ENCODE data around the gene CFAP119.

Gene CFAP119

GRCh38 chr16:30737794-30738648 lies 23.8 kb downstream of the CFAP119 start:
- TF ChIP-seq, protein P1, sequence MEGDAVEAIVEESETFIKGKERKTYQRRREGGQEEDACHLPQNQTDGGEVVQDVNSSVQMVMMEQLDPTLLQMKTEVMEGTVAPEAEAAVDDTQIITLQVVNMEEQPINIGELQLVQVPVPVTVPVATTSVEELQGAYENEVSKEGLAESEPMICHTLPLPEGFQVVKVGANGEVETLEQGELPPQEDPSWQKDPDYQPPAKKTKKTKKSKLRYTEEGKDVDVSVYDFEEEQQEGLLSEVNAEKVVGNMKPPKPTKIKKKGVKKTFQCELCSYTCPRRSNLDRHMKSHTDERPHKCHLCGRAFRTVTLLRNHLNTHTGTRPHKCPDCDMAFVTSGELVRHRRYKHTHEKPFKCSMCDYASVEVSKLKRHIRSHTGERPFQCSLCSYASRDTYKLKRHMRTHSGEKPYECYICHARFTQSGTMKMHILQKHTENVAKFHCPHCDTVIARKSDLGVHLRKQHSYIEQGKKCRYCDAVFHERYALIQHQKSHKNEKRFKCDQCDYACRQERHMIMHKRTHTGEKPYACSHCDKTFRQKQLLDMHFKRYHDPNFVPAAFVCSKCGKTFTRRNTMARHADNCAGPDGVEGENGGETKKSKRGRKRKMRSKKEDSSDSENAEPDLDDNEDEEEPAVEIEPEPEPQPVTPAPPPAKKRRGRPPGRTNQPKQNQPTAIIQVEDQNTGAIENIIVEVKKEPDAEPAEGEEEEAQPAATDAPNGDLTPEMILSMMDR (IDR thresholded peaks at IDR 0.05; ENCODE audit: borderline replicate concordance, insufficient read depth, low read depth, low read length) = no peak
- no peak overlapping the region for H3K4me3 ChIP-seq (ENCODE audit: low read depth, low read length)

DNA sequence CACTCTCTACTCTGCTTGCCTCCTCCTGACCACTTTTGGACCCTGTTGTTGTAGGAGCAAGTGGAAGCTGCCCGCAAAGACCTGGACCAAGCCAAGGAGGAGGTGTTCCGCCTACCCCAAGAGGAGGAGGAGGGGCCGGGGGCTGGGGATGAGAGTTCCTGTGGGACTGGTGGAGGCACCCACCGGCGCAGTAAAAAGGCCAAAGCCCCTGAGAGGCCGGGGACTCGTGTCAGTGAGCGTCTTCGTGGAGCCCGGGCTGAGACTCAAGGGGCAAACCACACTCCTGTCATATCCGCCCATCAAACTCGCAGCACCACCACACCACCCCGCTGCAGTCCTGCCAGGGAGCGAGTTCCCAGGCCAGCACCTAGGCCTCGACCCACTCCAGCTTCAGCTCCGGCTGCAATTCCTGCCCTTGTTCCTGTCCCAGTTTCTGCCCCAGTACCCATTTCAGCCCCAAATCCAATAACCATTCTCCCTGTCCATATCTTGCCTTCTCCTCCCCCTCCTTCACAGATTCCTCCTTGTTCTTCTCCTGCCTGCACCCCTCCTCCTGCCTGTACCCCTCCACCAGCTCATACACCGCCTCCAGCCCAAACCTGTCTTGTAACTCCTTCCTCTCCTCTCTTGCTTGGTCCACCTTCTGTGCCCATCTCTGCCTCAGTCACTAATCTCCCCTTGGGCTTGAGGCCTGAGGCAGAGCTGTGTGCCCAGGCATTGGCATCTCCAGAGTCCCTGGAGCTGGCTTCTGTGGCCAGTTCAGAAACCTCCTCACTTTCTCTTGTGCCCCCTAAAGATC lies 24.7 kb downstream of the CFAP119 start:
- H3K4me3 ChIP-seq (ENCODE audit: low read depth, low read length) = no peak overlapping the region
- TF ChIP-seq, protein P1 (IDR thresholded peaks at IDR 0.05; ENCODE audit: borderline replicate concordance, insufficient read depth, low read depth, low read length) = no peak

DNA sequence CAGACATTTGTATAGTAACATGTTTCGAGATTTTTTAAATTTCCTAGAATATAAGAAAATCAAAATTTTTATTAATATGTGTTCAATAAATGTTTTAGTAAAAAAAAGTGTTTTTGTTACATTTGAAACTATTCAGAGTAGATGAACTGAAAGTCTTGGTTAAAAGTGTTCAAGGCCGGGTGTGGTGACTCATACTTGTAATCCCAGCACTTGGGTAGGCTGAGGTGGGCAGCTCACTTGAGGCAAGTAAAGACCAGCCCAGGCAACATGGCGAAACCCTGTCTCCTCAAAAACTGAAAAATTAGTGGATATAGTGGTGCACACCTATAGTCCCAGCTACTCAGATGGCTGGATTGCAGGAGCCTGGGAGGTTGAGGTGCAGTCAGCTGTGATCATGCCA lies 30.5 kb downstream of the CFAP119 start:
- TF ChIP-seq, protein P1 (IDR thresholded peaks at IDR 0.05; ENCODE audit: borderline replicate concordance, insufficient read depth, low read depth, low read length) = no peak
- H3K4me3 ChIP-seq (ENCODE audit: low read depth, low read length) = no peak overlapping the region

GRCh38 chr16:30728899-30729672 lies 32.8 kb downstream of the CFAP119 start:
- H3K4me3 ChIP-seq (ENCODE audit: low read depth, low read length) = no peak overlapping the region
- TF ChIP-seq, protein P1 (IDR thresholded peaks at IDR 0.05; ENCODE audit: borderline replicate concordance, insufficient read depth, low read depth, low read length) = no peak

- H3K4me3 ChIP-seq (ENCODE audit: low read depth, low read length) = no peak overlapping the region
- TF ChIP-seq, protein P1 (IDR thresholded peaks at IDR 0.05; ENCODE audit: borderline replicate concordance, insufficient read depth, low read depth, low read length) = no peak
These were observed 33.5 kb downstream of the CFAP119 start for GRCh38 chr16:30728321-30728720.

- TF ChIP-seq, protein P1 (IDR thresholded peaks at IDR 0.05; ENCODE audit: borderline replicate concordance, insufficient read depth, low read depth, low read length) = no peak
- H3K4me3 ChIP-seq (ENCODE audit: low read depth, low read length) = no peak overlapping the region
These were observed 36.5 kb downstream of the CFAP119 start for GRCh38 chr16:30725418-30725792.

Measured in GM12875 (cell line).